Measurements from ENCODE around the gene DPP8. TPM values are rescaled to one million over a fixed set of nuclear protein-coding genes. Genes with fewer than 3 reads are reported as not detected.

DPP8 gene
- total and polyA plus RNA-seq, 2 experiments from 2014 or later, result 21.7 to 33.5 TPM

GRCh38 chr15:65405791-65406423 is 111.6 kb downstream of the DPP8 start (continued):
- TF ChIP-seq ZNF462 (CRISPR knock-in tag; IDR thresholded peaks at IDR 0.05) (no peak), ZNF114 (CRISPR knock-in tag; IDR thresholded peaks at IDR 0.05) (no peak), ZNF331 (CRISPR knock-in tag; IDR thresholded peaks at IDR 0.05; ENCODE audit: low read depth) (no peak), ETS1 (IDR thresholded peaks at IDR 0.05) (no peak), JUNB (IDR thresholded peaks at IDR 0.05; ENCODE audit: unreplicated experiment) (no peak), EZH2 (IDR thresholded peaks at IDR 0.05; ENCODE audit: low read depth, unreplicated experiment) (no peak)

- peak; percentile 6 for ATAC-seq
- peak overlapping the region; percentile 59; the same call in 1 of the 2 replicates for H3K4me2 ChIP-seq
- Mint-ChIP-seq H3K4me3 (no peak overlapping the region; the same call in 2 of the 3 replicates), H3K9me3 (no peaks in the 10 kb centered on the region), H3K27me3 (ENCODE audit: insufficient read depth, low read depth, poor library complexity) (peaks cover 7% of the 10 kb centered on the region), H3K4me1 (peaks cover 41% of the 10 kb centered on the region), H3K36me3 (ENCODE audit: low read depth) (peaks cover 9% of the 10 kb centered on the region), H3K27ac (no peak overlapping the region)
- peaks cover 15% of the 10 kb centered on the region for H3K4me1 ChIP-seq (ENCODE audit: insufficient read depth)
- H3F3A ChIP-seq (replicated peaks; ENCODE audit: low read depth), result peaks cover 6% of the 10 kb centered on the region; the same call in 1 of the 2 replicates
- DNase-seq (ENCODE audit: low spot score), result peak; percentile 82
- no peaks in the 10 kb centered on the region for H3K9me2 ChIP-seq (ENCODE audit: insufficient read depth)
- no peaks in the 10 kb centered on the region for H3K36me3 ChIP-seq (ENCODE audit: insufficient read depth)
- peaks cover 6% of the 10 kb centered on the region for H3K27me3 ChIP-seq (ENCODE audit: insufficient read depth)
- no peaks in the 10 kb centered on the region for H4K20me1 ChIP-seq (replicated peaks; ENCODE audit: insufficient read depth)
- H3K27ac ChIP-seq (ENCODE audit: low read depth), result no peak overlapping the region
- H3K79me2 ChIP-seq (replicated peaks; ENCODE audit: insufficient read depth), result no peaks in the 10 kb centered on the region
- H3K4me3 ChIP-seq, result no peak overlapping the region
- H2AFZ ChIP-seq, result no peak overlapping the region
- TF ChIP-seq STAT1 (IDR thresholded peaks at IDR 0.05; ENCODE audit: unreplicated experiment), result no peak
- no peak for TF ChIP-seq ZNF331 (CRISPR knock-in tag; IDR thresholded peaks at IDR 0.05; ENCODE audit: low read depth)
- no peak for TF ChIP-seq CREB1 (CRISPR knock-in tag; IDR thresholded peaks at IDR 0.05; ENCODE audit: low read depth)
- TF ChIP-seq ZNF114 (CRISPR knock-in tag; IDR thresholded peaks at IDR 0.05), result no peak
- no peak for TF ChIP-seq POLR2AphosphoS5 (IDR thresholded peaks at IDR 0.05; ENCODE audit: low read depth)
- no peak for TF ChIP-seq JUNB (IDR thresholded peaks at IDR 0.05; ENCODE audit: unreplicated experiment)
- no peak for TF ChIP-seq NANOG (IDR thresholded peaks at IDR 0.05; ENCODE audit: borderline replicate concordance)
- TF ChIP-seq REST (IDR thresholded peaks at IDR 0.05; ENCODE audit: unreplicated experiment), result no peak
- TF ChIP-seq ETS1 (IDR thresholded peaks at IDR 0.05), result no peak
Observed at GRCh38 chr15:65404186-65404872, 113.2 kb downstream of the DPP8 start.
